Activated T-cell treated with anti-CD3 and anti-CD28 coated beads for 48 hours (primary cell): ENCODE data around the gene KRTAP12-2.
"Not testable (repeated sequence)": the region's sequence is repeated elsewhere in the genome, so short reads cannot be mapped to it uniquely, and the experiment has no call there.

Experiments
- DNase-seq: peaks from one replicate; pipeline ENCODE4 v3.0.0-alpha.2; 2020; ENCODE audit warnings: low read depth

The KRTAP12-2 gene

GRCh38 chr21:44684077-44684476 is 17.4 kb upstream of the KRTAP12-2 start:
- no peak for DNase-seq

GRCh38 chr21:44682580-44683151 is 15.9 kb upstream of the KRTAP12-2 start:
- no peak for DNase-seq

- no peak for DNase-seq
Observed at GRCh38 chr21:44681861-44682579, 15.3 kb upstream of the KRTAP12-2 start, which contains the start of gene KRTAP12-1. Gene KRTAP12-1 (minus strand): TSS chr21:44682163. CDS start chr21:44682123, 40 bp downstream.

GRCh38 chr21:44681152-44681551 is 14.4 kb upstream of the KRTAP12-2 start:
- no peak for DNase-seq

GRCh38 chr21:44677881-44678280 is 11.2 kb upstream of the KRTAP12-2 start:
- DNase-seq, result no peak

GRCh38 chr21:44671911-44672310 is 5.2 kb upstream of the KRTAP12-2 start:
- DNase-seq, result no peak

- no peak for DNase-seq
Observed at GRCh38 chr21:44670642-44671432, 4.1 kb upstream of the KRTAP12-2 start.

- no peak for DNase-seq
Observed at GRCh38 chr21:44667612-44668011, 885 bp upstream of the KRTAP12-2 start.

GRCh38 chr21:44664691-44665090 is 2.0 kb downstream of the KRTAP12-2 start:
- no peak for DNase-seq

- DNase-seq, result not testable (repeated sequence)
Observed at GRCh38 chr21:44661567-44661966, 5.2 kb downstream of the KRTAP12-2 start.

- no peak for DNase-seq
Observed at GRCh38 chr21:44658913-44659595, 7.7 kb downstream of the KRTAP12-2 start.

GRCh38 chr21:44658541-44658910 is 8.2 kb downstream of the KRTAP12-2 start:
- DNase-seq, result no peak

GRCh38 chr21:44657635-44658540 is 8.8 kb downstream of the KRTAP12-2 start, which contains the start of gene KRTAP12-3:
Gene KRTAP12-3 (plus strand): TSS chr21:44657932. CDS start chr21:44657980, 48 bp downstream.
- no peak for DNase-seq

- DNase-seq, result no peak
Observed at GRCh38 chr21:44656868-44657267, 9.9 kb downstream of the KRTAP12-2 start.

- DNase-seq, result no peak
Observed at GRCh38 chr21:44654576-44655175, 12.1 kb downstream of the KRTAP12-2 start, which contains the start of gene KRTAP12-4. Gene KRTAP12-4 (minus strand): TSS chr21:44654659. CDS start chr21:44654614, 45 bp downstream.

GRCh38 chr21:44653656-44654575 is 12.8 kb downstream of the KRTAP12-2 start:
- no peak for DNase-seq

- DNase-seq, result no peak
Observed at GRCh38 chr21:44653123-44653522, 13.6 kb downstream of the KRTAP12-2 start.

GRCh38 chr21:44650973-44651675 is 15.6 kb downstream of the KRTAP12-2 start:
- no peak for DNase-seq
